Activated naive CD4-positive, alpha-beta T cell treated with anti-CD3 and anti-CD28 coated beads for 36 hours (primary cell): ENCODE data around the gene CCDC175. TPM values are rescaled to one million over a fixed set of nuclear protein-coding genes. Genes with fewer than 3 reads are reported as not detected.

Experiments used
- CTCF ChIA-PET: fragments of 350-600 bp; sonication (Branson Sonifier 250); formaldehyde crosslinking; loops from one replicate; lab custom pipeline; 2021; ENCODE audit warnings: antibody characterized with exemption; lab: Charles Lee
- DNase-seq: peaks from one replicate; pipeline ENCODE4 v3.0.0-alpha.2; 2020
- H3K27ac Mint-ChIP-seq: one replicate; pipeline ENCODE4 v1.8.0; 2021; ENCODE audit warnings: mild to moderate bottlenecking, mixed read lengths
- H3K27me3 Mint-ChIP-seq: one replicate; pipeline ENCODE4 v1.8.0; 2021; ENCODE audit warnings: low read depth, mixed read lengths
- H3K36me3 Mint-ChIP-seq: one replicate; pipeline ENCODE4 v1.8.0; 2021; ENCODE audit warnings: low read depth, mixed read lengths
- H3K4me1 Mint-ChIP-seq: one replicate; pipeline ENCODE4 v1.8.0; 2021; ENCODE audit warnings: low read depth, mixed read lengths
- H3K4me3 Mint-ChIP-seq: one replicate; pipeline ENCODE4 v1.8.0; 2021; ENCODE audit warnings: mild to moderate bottlenecking, moderate library complexity, mixed read lengths
- H3K9me3 Mint-ChIP-seq: one replicate; pipeline ENCODE4 v1.8.0; 2021; ENCODE audit warnings: mixed read lengths
- intact Hi-C: fragments of 100-400 bp; cut with micrococcal nuclease; formaldehyde crosslinking; loops from one replicate; pipeline ENCODE4 v1.15.1; 2023
- total RNA-seq, 2 experiments: library from RNA; stranded (reverse); gene quantifications; one replicate each; pipeline ENCODE4 v1.2.3, GENCODE V29; 2021

The CCDC175 gene
- total RNA-seq, 2 experiments from 2014 or later = not detected

DNA sequence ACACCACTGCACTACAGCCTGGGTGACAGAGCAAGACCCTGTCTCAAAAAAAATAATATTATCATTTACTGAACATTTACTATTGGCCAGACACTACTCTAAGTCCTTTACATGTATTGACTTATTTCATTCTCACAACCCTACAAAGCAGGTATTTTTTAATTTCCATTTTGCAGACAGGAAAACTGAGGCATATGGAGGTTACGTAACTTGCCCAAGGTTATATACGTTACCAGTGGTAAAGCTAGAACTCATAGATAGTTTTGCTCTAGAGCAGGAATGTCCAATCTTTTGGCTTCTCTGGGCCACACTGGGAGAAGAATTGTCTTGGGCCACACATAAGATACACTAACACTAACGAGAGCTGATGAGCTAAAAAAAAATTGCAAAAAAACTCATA is 98.1 kb downstream of the CCDC175 start:
- H3K36me3 Mint-ChIP-seq = peaks cover 14% of the 10 kb centered on the region
- no peaks in the 10 kb centered on the region for H3K27me3 Mint-ChIP-seq
- H3K4me1 Mint-ChIP-seq = peaks cover 37% of the 10 kb centered on the region
- no peaks in the 10 kb centered on the region for H3K9me3 Mint-ChIP-seq
- CTCF ChIA-PET = no interaction called here
- no peak for DNase-seq
- no peak overlapping the region for H3K4me3 Mint-ChIP-seq
- intact Hi-C loops = no loop called here
- no peak overlapping the region for H3K27ac Mint-ChIP-seq

DNA sequence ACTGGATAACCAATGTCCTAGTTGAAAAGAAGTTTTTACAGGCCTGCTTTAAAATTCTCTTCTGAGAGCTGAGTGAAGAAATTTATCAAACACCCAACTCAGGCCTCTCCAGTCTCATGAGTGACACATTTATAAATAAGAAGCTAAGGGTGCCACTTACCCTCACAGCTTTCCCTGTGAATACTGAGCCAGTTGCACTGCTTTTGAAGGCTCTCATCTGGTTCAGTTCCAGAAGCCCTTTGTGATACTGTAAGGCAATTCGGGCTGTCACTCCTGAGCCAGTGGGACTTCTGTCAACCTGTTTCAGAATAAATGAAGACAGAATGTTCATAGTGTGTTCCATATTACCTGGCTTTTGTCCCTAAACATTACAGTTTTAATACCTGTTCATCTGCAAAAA is 100.9 kb downstream of the CCDC175 start:
- CTCF ChIA-PET = no interaction called here
- Mint-ChIP-seq H3K4me1 (peaks cover 15% of the 10 kb centered on the region), H3K9me3 (no peaks in the 10 kb centered on the region), H3K4me3 (no peak overlapping the region), H3K27me3 (no peaks in the 10 kb centered on the region), H3K36me3 (peaks cover 17% of the 10 kb centered on the region), H3K27ac (no peak overlapping the region)
- DNase-seq = no peak
- intact Hi-C loops = no loop called here

GRCh38 chr14:59474172-59474571 is 102.4 kb downstream of the CCDC175 start:
- no peak overlapping the region for H3K27ac Mint-ChIP-seq
- intact Hi-C loops = no loop called here
- no peaks in the 10 kb centered on the region for H3K27me3 Mint-ChIP-seq
- CTCF ChIA-PET = interaction anchor here (0.6 to 0.8 kb wide), 2 partner anchors 12 to 30 kb away, joined by 3 read pairs; no protein-coding TSS in a partner anchor
- peaks cover 14% of the 10 kb centered on the region for H3K36me3 Mint-ChIP-seq
- no peaks in the 10 kb centered on the region for H3K9me3 Mint-ChIP-seq
- H3K4me1 Mint-ChIP-seq = peaks cover 6% of the 10 kb centered on the region
- DNase-seq = no peak
- no peak overlapping the region for H3K4me3 Mint-ChIP-seq

DNA sequence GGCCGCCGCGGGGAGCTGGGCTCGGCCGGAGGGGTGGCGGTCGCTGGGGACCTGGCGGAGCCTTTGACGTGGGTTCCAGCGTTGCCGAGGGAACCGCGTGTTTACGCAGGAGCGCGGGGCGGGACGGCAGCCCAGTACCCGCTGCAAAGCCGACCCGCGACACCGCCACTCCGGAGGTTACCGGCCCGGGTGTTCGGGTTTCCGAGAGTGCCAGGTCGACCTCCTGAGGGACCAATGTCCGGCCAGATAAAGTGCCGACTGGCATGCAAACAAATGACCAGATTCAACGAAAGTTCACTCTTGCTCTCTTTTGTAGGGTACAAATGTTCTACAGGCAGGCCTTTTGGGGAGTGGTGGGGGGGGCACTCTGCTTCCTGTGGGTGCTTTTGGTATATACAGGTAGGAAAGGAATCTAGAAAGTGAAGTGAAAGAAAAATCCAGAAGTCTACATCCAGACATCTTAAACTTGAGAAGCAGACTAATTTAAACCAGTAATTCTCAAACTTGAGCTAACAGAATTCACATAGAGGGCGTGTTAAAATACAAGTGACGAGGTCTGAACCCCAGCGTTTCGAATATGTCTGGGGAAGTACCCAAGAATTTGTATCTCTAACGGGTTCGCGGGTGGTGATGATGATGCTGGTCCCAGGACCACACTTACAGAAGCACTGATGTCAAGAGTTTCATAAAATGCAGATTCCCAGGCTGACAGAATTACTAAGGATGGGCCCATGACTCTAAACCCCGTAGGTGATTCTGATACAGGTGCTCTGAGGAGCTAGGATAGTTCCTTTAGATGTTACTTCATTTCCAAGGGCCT is 111.1 kb downstream of the CCDC175 start, which contains the start of gene GPR135:
Gene GPR135 (minus strand): TSS at position 65 of the 820 bp plus-strand sequence. CDS start 154 bp downstream, outside the sequence.
- peak within 1 kb of the TSS; percentile 80 for H3K4me3 Mint-ChIP-seq
- no peaks in the 10 kb centered on the region for H3K9me3 Mint-ChIP-seq
- CTCF ChIA-PET = interaction anchor here (1.1 to 1.7 kb wide), 2 partner anchors 14 to 18 kb away, joined by 4 to 8 read pairs; partner anchors contain the start of genes JKAMP and L3HYPDH
- peaks cover 3% of the 10 kb centered on the region for H3K36me3 Mint-ChIP-seq
- H3K4me1 Mint-ChIP-seq = peaks cover 7% of the 10 kb centered on the region
- DNase-seq = peak; percentile 9
- H3K27me3 Mint-ChIP-seq = peaks cover 8% of the 10 kb centered on the region
- intact Hi-C loops = no loop called here
- no peak within 1 kb of the TSS for H3K27ac Mint-ChIP-seq

DNA sequence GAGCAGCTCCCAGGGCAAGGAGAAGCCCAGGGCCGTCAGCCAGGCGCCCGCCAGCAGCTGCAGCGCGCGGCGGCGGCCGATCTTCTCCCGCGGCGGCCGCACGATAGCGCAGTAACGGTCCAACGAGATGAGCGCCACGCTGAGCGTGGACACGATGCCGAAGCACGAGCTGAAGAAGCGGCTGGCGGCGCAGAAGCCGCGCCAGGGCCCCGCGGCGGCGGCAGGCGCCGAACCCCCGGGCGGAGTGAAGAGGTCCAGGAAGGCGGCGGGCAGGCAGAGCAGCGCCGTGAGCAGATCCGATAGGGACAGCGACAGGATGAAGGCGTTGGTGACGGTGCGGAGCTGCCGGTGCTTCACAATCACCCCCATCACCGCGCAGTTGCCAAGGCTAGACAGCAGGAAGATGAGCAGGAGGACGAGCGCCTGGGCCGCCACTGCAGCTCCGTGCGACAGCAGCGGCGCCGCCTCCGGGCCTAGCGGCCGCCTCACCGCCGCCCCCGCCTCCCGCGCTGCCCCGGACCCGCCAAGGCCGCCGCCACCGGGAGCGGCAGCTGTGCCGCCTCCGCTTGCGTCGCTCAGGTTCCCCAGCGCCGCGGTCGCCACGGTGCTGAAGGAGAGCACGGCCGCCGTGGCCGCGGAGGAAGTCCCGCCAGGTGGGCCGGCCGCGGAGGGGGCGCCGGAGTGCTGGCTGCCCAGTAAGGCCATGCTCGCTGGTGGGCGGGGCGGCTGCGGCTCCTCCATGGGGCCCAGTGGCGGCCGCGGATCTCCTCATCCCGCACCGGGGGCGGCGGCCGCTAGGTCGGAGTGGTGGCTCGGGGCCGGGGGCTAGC is 111.9 kb downstream of the CCDC175 start:
- CTCF ChIA-PET = interaction anchor here (1.7 kb wide), 1 partner anchor 19 kb away, joined by 8 read pairs; the partner anchor contains the start of genes JKAMP and L3HYPDH
- DNase-seq = peak; percentile 64
- peak overlapping the region; percentile 80 for H3K4me3 Mint-ChIP-seq
- intact Hi-C loops = loop anchor here (1.0 kb wide), 2 partner anchors 20 to 276 kb away; partner anchors contain the start of genes DAAM1, JKAMP and L3HYPDH
- H3K36me3 Mint-ChIP-seq = peaks cover 5% of the 10 kb centered on the region
- no peaks in the 10 kb centered on the region for H3K9me3 Mint-ChIP-seq
- H3K4me1 Mint-ChIP-seq = peaks cover 7% of the 10 kb centered on the region
- H3K27ac Mint-ChIP-seq = no peak overlapping the region
- H3K27me3 Mint-ChIP-seq = peaks cover 8% of the 10 kb centered on the region

DNA sequence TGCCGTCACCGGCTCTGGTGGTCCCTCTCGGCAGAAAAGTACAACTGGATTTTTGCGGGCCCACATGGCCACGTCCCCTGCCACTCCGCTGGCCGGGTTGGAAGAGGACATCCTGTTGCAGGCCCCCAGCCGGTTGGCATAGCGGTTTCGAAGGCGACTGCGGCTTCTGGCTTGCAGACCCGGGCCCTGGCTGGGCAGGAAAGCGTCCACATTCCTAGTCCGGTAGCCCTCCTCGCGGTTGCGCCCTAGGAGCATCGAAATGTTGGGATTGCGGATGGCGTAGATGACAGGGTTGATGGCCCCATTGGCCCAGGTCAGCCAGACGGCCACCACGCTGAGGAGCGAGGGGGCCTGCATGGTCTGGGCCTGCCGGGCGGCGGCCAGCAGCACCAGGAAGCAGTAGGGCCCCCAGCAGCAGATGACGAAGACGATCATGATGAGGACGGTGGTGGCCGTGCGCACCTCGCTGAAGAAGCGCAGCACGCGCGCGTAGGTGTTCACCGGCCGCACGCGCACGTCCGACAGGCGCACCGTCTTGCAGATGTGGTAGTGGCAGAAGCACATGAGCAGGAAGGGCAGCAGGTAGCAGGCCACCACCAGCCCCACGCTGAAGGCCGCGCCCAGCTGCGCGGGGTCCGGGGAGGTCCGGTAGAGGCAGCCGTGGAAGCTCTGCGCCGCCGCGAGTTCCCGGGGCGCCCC is 112.7 kb downstream of the CCDC175 start:
- intact Hi-C loops = loop anchor here (1.0 kb wide), 2 partner anchors 20 to 276 kb away; partner anchors contain the start of genes DAAM1, JKAMP and L3HYPDH
- peak; percentile 30 for DNase-seq
- Mint-ChIP-seq H3K27me3 (peaks cover 11% of the 10 kb centered on the region), H3K9me3 (no peaks in the 10 kb centered on the region), H3K4me1 (peaks cover 7% of the 10 kb centered on the region), H3K36me3 (peaks cover 5% of the 10 kb centered on the region), H3K4me3 (peak overlapping the region; percentile 80), H3K27ac (no peak overlapping the region)
- CTCF ChIA-PET = interaction anchor here (0.8 to 1.7 kb wide), 2 partner anchors 20 to 277 kb away, joined by 3 to 8 read pairs; partner anchors contain the start of genes JKAMP and L3HYPDH

- intact Hi-C loops = no loop called here
- Mint-ChIP-seq H3K36me3 (peaks cover 14% of the 10 kb centered on the region), H3K27me3 (peaks cover 11% of the 10 kb centered on the region), H3K9me3 (no peaks in the 10 kb centered on the region), H3K4me3 (no peak overlapping the region), H3K4me1 (peaks cover 7% of the 10 kb centered on the region), H3K27ac (no peak overlapping the region)
- CTCF ChIA-PET = interaction anchor here (0.6 to 1.1 kb wide), 4 partner anchors 9 to 115 kb away, joined by 3 to 4 read pairs (median 3); partner anchors contain the start of gene CCDC175
- DNase-seq = no peak
These were observed 114.7 kb downstream of the CCDC175 start for GRCh38 chr14:59461891-59462290.

DNA sequence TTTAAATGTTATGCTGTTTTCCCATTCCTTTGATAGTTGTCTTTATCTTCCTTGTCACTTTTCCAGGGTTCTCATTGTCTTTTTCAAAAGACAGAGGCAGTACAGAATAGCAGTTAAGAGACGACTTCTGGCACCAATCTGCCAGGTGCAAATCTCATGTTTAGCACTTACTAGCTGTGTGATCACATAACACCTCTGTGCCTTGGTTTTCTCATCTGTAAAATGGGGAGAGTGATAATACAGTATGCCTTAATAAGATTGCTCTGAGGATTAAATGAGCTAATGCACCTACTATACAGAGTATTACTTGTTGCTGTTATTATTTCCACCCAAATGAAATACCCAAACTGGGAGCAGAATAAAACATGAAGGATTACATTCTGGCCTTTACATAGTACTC is 116.2 kb downstream of the CCDC175 start:
- CTCF ChIA-PET = interaction anchor here (1.2 kb wide), 1 partner anchor 9 kb away, joined by 4 read pairs; no protein-coding TSS in a partner anchor
- Mint-ChIP-seq H3K27ac (no peak overlapping the region), H3K4me1 (peaks cover 4% of the 10 kb centered on the region), H3K36me3 (peaks cover 24% of the 10 kb centered on the region), H3K4me3 (no peak overlapping the region), H3K27me3 (peaks cover 11% of the 10 kb centered on the region), H3K9me3 (no peaks in the 10 kb centered on the region)
- no peak for DNase-seq
- intact Hi-C loops = no loop called here

DNA sequence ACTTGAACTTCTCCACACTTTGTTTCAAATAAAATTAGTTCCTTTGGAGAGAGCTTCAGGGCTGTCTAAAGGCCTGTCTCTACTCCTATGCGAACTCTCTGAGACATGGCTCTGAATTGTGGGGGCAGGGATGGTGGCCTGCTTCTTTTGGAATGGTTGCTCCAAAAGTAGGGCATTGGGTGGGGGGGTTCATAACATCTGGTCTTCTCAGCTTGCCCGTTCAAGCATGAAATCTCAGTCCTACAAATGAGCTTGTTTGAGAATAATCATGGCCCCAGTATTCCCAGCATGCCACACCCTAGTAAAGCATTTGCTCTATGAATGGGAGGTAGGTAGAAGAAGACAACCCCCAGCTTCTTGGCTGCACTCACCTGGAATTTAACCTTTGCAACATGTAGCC is 118.1 kb downstream of the CCDC175 start:
- intact Hi-C loops = no loop called here
- Mint-ChIP-seq H3K36me3 (peaks cover 25% of the 10 kb centered on the region), H3K27ac (no peak overlapping the region), H3K4me3 (no peak overlapping the region), H3K27me3 (peaks cover 11% of the 10 kb centered on the region), H3K9me3 (no peaks in the 10 kb centered on the region), H3K4me1 (peaks cover 2% of the 10 kb centered on the region)
- DNase-seq = no peak
- CTCF ChIA-PET = interaction anchor here (0.6 to 1.3 kb wide), 2 partner anchors 12 to 376 kb away, joined by 3 read pairs; no protein-coding TSS in a partner anchor

DNA sequence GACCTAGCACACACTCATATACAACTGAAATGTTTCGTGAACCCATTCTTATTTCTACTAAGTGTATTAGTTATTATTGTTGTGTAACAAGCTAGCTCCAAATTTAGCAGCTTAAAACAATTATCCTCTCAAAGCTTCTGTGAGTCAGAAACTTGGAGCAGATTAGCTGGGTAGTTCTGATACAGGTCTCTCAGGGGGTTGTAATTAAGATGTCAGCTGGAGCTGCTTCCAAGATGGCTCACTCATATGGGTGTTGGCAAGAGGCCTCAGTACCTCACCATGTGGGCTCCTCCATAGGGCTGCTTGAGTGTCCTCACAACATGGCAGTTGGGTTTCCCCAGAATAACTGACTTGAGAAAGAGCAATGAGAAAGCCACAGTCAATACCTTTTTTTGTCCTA is 121.2 kb downstream of the CCDC175 start:
- H3K4me1 Mint-ChIP-seq = no peaks in the 10 kb centered on the region
- no peak overlapping the region for H3K4me3 Mint-ChIP-seq
- intact Hi-C loops = no loop called here
- peaks cover 3% of the 10 kb centered on the region for H3K27me3 Mint-ChIP-seq
- no peak for DNase-seq
- no peak overlapping the region for H3K27ac Mint-ChIP-seq
- CTCF ChIA-PET = interaction anchor here (1.0 kb wide), 1 partner anchor 310 kb away, joined by 3 read pairs; no protein-coding TSS in a partner anchor
- no peaks in the 10 kb centered on the region for H3K9me3 Mint-ChIP-seq
- peaks cover 22% of the 10 kb centered on the region for H3K36me3 Mint-ChIP-seq
